Fibroblast of mammary gland (primary cell): Measurements from ENCODE around the gene FBXO9.
"Not testable (repeated sequence)": the region's sequence is repeated elsewhere in the genome, so short reads cannot be mapped to it uniquely, and the experiment has no call there.

Source experiments
- DNase-seq: peaks from one replicate; pipeline ENCODE4 v3.0.0-alpha.2; 2010; ENCODE audit warnings: low read depth
- H3K4me3 ChIP-seq: 2 replicates; pipeline ENCODE4 v1.5.1; 2011; ENCODE audit warnings: low read depth, mild to moderate bottlenecking, low read length, moderate library complexity; ENCODE audit not compliant: control insufficient read depth
- TF ChIP-seq, protein P1 (sequence below): conservative IDR thresholded peaks from 2 replicates; pipeline ENCODE4 v1.5.1; 2011; ENCODE audit warnings: low read depth, low read length, inconsistent platforms; ENCODE audit not compliant: control insufficient read depth, insufficient read depth

FBXO9 gene

GRCh38 chr6:53044572-53044971, 20.6 kb upstream of the FBXO9 start:
- DNase-seq, result no peak
- no peak overlapping the region for H3K4me3 ChIP-seq
- TF ChIP-seq, protein P1, sequence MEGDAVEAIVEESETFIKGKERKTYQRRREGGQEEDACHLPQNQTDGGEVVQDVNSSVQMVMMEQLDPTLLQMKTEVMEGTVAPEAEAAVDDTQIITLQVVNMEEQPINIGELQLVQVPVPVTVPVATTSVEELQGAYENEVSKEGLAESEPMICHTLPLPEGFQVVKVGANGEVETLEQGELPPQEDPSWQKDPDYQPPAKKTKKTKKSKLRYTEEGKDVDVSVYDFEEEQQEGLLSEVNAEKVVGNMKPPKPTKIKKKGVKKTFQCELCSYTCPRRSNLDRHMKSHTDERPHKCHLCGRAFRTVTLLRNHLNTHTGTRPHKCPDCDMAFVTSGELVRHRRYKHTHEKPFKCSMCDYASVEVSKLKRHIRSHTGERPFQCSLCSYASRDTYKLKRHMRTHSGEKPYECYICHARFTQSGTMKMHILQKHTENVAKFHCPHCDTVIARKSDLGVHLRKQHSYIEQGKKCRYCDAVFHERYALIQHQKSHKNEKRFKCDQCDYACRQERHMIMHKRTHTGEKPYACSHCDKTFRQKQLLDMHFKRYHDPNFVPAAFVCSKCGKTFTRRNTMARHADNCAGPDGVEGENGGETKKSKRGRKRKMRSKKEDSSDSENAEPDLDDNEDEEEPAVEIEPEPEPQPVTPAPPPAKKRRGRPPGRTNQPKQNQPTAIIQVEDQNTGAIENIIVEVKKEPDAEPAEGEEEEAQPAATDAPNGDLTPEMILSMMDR, result no peak

GRCh38 chr6:53045891-53046673, 19.1 kb upstream of the FBXO9 start:
- TF ChIP-seq, protein P1, result no peak
- DNase-seq, result no peak
- H3K4me3 ChIP-seq, result no peak overlapping the region

GRCh38 chr6:53048431-53049195, 16.6 kb upstream of the FBXO9 start:
- peak; percentile 90 for DNase-seq
- TF ChIP-seq, protein P1, result no peak
- H3K4me3 ChIP-seq, result no peak overlapping the region

GRCh38 chr6:53049415-53049814, 15.8 kb upstream of the FBXO9 start:
- H3K4me3 ChIP-seq, result no peak overlapping the region
- TF ChIP-seq, protein P1, result no peak
- DNase-seq, result no peak

DNA sequence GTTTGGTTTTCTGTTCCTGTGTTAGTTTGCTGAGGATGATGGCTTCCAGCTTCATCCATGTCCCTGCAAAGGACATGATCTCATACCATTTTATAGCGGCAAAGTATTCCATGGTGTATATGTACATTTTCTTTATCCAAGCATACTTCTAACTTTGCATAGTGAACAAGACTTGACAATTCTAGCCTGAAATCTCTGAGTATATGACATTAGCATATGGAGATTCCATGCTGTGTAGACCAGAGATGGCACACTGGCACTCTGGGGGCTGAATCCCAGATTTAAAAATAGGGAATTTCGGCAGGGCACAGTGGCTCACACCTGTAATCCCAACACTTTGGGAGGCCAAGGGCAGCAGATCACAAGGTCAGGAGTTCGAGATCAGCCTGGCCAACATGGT, 13.1 kb upstream of the FBXO9 start:
- DNase-seq, H3K4me3 ChIP-seq: not testable (repeated sequence)

- DNase-seq, result no peak
- TF ChIP-seq, protein P1, result no peak
- no peak overlapping the region for H3K4me3 ChIP-seq
These were observed 10.7 kb upstream of the FBXO9 start for GRCh38 chr6:53054532-53054931.

GRCh38 chr6:53055873-53056272, 9.3 kb upstream of the FBXO9 start:
- H3K4me3 ChIP-seq, result no peak overlapping the region
- DNase-seq, result no peak
- TF ChIP-seq, protein P1, result no peak
